ENCODE data around the gene KCNA4. TPM values are rescaled to one million over a fixed set of nuclear protein-coding genes. Genes with fewer than 3 reads are reported as not detected.
"Not testable (repeated sequence)": the region's sequence is repeated elsewhere in the genome, so short reads cannot be mapped to it uniquely, and the experiment has no call there.

The KCNA4 gene
- total and polyA plus RNA-seq, 3 donors from 2014 or later: 0.24 to 0.73 (median 0.25) TPM

DNA sequence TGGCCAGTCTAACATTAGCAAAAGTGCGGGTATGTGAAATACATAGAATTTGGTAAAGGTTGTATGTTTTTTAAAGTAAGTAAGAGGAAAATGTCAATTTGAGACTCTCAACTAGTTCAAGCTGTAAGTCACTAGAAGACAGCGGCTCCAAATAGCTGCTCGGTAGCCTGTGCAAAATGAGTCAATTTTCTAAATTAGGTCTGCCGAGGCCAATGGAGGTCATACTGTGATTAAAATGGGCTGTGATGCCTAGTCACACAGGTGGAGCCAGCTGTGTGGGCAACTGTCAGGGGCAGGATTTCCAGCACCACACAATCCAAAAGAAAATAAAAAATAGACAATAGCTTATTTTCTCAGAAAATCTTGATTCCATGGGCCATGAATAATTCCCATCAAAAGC lies 32.3 kb downstream of the KCNA4 start:
- no peaks in the 10 kb centered on the region for H3K36me3 ChIP-seq (ENCODE audit: low read depth, missing control alignments)
- TF ChIP-seq POLR2A (IDR thresholded peaks at IDR 0.05): no peak
- TF ChIP-seq, protein P1, sequence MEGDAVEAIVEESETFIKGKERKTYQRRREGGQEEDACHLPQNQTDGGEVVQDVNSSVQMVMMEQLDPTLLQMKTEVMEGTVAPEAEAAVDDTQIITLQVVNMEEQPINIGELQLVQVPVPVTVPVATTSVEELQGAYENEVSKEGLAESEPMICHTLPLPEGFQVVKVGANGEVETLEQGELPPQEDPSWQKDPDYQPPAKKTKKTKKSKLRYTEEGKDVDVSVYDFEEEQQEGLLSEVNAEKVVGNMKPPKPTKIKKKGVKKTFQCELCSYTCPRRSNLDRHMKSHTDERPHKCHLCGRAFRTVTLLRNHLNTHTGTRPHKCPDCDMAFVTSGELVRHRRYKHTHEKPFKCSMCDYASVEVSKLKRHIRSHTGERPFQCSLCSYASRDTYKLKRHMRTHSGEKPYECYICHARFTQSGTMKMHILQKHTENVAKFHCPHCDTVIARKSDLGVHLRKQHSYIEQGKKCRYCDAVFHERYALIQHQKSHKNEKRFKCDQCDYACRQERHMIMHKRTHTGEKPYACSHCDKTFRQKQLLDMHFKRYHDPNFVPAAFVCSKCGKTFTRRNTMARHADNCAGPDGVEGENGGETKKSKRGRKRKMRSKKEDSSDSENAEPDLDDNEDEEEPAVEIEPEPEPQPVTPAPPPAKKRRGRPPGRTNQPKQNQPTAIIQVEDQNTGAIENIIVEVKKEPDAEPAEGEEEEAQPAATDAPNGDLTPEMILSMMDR (IDR thresholded peaks at IDR 0.05): no peak
- no peak overlapping the region for H3K27ac ChIP-seq
- no peak for DNase-seq
- intact Hi-C loops (cut with DNase I; ENCODE audit: low total_unique reads): no loop called here
- WGBS, 2 donors: 83 to 84% methylated on average over 4 of the region's 4 CpGs
- no peaks in the 10 kb centered on the region for H3K9me3 ChIP-seq
- no peaks in the 10 kb centered on the region for H3K4me1 ChIP-seq
- H3K27me3 ChIP-seq: no peaks in the 10 kb centered on the region
- H3K4me3 ChIP-seq: no peak overlapping the region

DNA sequence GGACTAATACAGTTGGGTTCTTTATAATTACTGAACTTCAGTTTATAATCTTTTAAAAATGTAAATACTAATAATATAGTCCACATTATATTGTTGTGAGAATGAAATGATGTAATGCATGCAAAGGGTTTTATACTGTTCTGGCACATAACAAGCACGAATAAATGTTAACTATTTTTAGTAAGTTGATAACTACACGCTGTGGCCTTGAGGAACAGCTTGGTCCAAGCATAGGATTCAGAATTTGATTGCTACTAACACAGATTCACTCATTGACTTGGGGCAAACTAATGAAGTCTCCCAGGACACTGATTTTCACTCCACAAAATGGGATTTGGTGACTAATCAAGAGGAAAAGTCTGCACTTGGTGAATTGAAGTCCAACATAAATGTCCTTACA lies 38.3 kb downstream of the KCNA4 start:
- no peak overlapping the region for H3K4me3 ChIP-seq
- no peaks in the 10 kb centered on the region for H3K9me3 ChIP-seq
- no peaks in the 10 kb centered on the region for H3K36me3 ChIP-seq (ENCODE audit: low read depth, missing control alignments)
- intact Hi-C loops (cut with DNase I; ENCODE audit: low total_unique reads): no loop called here
- no peak for DNase-seq
- no peaks in the 10 kb centered on the region for H3K27me3 ChIP-seq
- 23 to 48% methylated on average over 2 of the region's 2 CpGs for WGBS, 2 donors
- H3K27ac ChIP-seq: no peak overlapping the region
- TF ChIP-seq, protein P1 (IDR thresholded peaks at IDR 0.05): no peak
- TF ChIP-seq POLR2A (IDR thresholded peaks at IDR 0.05): no peak
- H3K4me1 ChIP-seq: no peaks in the 10 kb centered on the region

DNA sequence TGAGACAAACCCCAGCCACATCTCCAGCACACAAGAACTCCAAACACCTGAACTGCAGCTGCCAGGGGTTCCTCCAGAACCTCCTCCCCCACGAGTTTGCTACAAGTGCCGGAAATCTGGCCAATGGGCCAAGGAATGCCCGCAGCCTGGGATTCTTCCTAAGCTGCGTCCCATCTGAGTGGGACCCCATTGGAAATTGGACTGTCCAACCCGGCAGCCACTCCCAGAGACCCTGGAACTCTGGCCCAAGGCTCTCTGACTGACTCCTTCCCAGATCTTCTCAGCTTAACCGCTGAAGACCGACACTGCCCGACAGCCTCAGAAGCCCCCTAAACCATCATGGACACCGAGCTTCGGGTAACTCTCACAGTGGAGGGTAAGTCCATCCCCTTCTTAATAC lies 41.2 kb downstream of the KCNA4 start:
- H3K27me3 ChIP-seq; H3K4me1 ChIP-seq; H3K4me3 ChIP-seq; DNase-seq; H3K27ac ChIP-seq; H3K9me3 ChIP-seq; H3K36me3 ChIP-seq (ENCODE audit: low read depth, missing control alignments); intact Hi-C loops (cut with DNase I; ENCODE audit: low total_unique reads): not testable (repeated sequence)
- WGBS, 2 donors: 84 to 97% methylated on average over 10 of the region's 10 CpGs

DNA sequence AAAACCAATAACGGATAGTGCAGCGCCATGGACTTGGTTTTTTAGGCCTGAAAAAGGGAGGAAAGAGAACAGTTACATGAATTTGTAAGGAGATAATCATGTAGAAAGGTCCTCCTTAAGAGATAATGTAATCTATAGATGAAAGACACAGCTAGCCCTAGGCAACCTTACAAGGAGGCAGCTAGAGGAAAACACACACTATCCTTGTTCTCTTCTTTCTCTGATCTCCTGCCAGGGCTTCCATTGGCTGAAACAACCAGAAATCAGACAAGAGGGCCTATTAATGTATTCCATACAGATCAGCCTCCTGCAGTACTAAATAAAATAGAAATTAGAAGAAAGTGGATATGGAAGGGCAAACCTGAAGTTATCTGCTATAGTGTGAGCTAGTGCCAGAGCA lies 53.0 kb downstream of the KCNA4 start:
- TF ChIP-seq POLR2A (IDR thresholded peaks at IDR 0.05): no peak
- TF ChIP-seq, protein P1 (IDR thresholded peaks at IDR 0.05): no peak
- Histone ChIP-seq H3K27me3 (no peaks in the 10 kb centered on the region), H3K4me3 (no peak overlapping the region), H3K27ac (no peak overlapping the region), H3K4me1 (no peaks in the 10 kb centered on the region), H3K9me3 (no peaks in the 10 kb centered on the region), H3K36me3 (ENCODE audit: low read depth, missing control alignments) (no peaks in the 10 kb centered on the region)
- WGBS, 2 donors: 65% methylated on average over 2 of the region's 2 CpGs
- intact Hi-C loops (cut with DNase I; ENCODE audit: low total_unique reads): no loop called here
- no peak for DNase-seq

DNA sequence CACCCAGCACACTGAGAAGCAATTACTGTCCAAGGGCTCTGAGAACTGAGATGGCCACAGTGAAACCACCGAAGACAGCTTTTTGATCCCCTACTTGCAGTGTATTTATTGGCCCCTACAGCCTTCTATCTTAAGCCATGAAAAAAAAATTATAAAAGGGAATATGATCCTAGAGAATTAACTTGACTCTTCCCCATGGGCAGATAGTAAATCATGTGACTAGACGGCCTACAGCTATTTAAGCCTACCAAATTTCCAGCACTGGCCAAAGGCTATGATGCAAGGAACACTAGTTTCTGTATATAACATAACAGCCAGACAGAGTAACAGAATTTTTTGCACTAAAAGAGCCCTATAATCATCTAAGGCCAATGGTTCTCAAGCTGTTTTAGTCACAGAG lies 53.8 kb downstream of the KCNA4 start:
- H3K36me3 ChIP-seq (ENCODE audit: low read depth, missing control alignments): no peaks in the 10 kb centered on the region
- H3K4me3 ChIP-seq: no peak overlapping the region
- no peaks in the 10 kb centered on the region for H3K9me3 ChIP-seq
- TF ChIP-seq, protein P1 (IDR thresholded peaks at IDR 0.05): no peak
- no peak for TF ChIP-seq POLR2A (IDR thresholded peaks at IDR 0.05)
- DNase-seq: no peak
- no peaks in the 10 kb centered on the region for H3K27me3 ChIP-seq
- 87 to 93% methylated on average over 2 of the region's 2 CpGs for WGBS, 2 donors
- intact Hi-C loops (cut with DNase I; ENCODE audit: low total_unique reads): no loop called here
- no peaks in the 10 kb centered on the region for H3K4me1 ChIP-seq
- H3K27ac ChIP-seq: no peak overlapping the region
